GM21619 (cell line): ENCODE results near the gene TMEM233.

Source experiments
- ATAC-seq: cut with Tn5 transposase; IDR thresholded peaks from one replicate; pipeline ENCODE4 v1.9.1; 2021; ENCODE audit not compliant: unreplicated experiment

The TMEM233 gene

DNA sequence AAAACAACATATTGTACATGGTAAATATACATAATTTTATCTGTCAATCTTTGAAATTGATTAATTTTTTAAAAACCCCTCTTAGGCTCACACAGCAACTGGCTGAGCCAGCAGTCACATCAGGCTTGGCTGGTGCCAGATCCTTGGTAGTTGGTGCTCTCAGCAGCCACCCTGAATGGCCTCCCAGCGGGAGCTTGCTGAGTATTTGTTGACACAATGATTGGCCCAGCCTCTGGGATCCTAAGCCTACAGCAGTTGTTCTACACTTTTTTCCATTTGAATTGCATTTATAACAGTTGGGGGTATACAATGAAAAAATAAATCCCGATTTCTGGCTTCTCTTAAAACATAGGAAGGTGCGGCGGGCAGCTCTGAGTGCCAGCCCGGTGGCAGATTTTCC lies 85.5 kb downstream of the TMEM233 start:
- ATAC-seq, result no peak

- ATAC-seq, result no peak
Observed at GRCh38 chr12:119679490-119679889, 85.9 kb downstream of the TMEM233 start.

- ATAC-seq, result no peak
Observed at GRCh38 chr12:119681111-119681510, 87.5 kb downstream of the TMEM233 start.

DNA sequence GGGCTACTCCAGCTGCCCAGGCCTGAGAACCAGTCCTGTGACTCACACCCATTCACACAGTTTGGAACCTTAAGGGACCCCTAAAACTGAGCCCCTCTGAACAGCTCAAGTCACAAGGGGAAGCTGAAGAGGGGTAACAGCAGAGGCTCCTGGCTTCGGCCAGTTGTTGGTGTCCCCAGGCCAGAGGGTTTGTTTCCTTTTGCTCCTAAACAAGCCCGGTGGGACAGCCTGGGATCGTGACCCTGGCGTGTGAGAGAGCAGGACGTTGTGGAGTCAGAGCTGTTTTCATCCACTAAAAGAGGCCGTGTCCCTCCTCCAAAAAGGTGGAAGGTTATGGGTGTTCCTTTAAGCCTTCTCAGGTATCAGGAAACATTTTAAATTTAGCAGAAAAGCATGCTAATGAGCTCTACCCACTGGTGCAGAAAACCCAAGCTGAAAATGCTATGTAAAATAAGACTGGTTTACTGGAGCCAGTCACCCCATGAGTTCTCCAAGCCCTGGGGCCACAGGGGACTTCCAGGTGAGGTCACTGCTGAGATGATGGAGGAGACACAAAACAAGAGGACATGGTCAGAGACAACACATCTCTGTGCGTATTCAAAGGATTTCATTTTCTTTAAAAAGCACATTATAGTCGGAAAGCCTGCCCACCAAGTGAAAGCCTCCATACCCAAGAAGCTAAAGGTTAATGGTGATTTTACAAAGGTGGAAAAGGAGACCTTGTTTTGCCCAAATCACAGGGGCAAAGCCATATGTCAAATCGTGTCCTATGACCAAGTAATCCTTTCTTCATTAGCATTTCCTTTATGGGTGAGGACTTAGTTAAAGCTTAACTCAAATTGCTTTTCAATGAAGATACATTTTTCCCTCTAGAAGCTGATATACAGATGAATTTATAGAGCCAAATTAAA lies 88.4 kb downstream of the TMEM233 start:
- ATAC-seq, result peak; percentile 82

DNA sequence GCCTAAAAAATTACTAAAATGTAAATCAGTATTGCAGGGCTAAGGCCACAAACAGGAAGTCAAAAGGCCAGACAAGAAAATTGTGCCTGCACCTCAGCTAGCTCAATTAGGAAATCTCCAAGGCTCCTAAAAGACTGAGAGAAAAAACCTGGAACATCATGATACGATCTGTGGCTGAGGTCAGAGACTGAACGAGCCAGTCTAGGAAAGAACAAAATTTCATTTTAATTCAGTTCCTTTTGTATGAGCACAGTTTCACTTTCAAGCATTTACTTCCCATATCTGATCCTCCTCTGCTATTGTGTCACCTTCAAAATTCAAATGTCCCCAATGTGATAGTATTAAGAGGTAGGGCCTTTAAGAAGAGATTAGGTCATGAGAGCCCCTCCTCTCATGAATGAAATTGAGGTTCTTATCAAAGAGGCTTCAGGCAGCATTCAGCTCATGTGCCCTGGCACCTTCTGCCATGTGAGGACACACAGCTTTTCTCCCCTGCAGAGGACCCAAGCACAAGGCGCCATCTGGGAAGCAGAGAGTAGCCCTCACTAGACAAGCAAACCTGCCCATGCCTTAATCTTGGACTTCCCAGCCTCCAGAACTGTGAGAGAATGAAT lies 89.2 kb downstream of the TMEM233 start:
- peak; percentile 41 for ATAC-seq

GRCh38 chr12:119683413-119683812 lies 89.8 kb downstream of the TMEM233 start:
- no peak for ATAC-seq

DNA sequence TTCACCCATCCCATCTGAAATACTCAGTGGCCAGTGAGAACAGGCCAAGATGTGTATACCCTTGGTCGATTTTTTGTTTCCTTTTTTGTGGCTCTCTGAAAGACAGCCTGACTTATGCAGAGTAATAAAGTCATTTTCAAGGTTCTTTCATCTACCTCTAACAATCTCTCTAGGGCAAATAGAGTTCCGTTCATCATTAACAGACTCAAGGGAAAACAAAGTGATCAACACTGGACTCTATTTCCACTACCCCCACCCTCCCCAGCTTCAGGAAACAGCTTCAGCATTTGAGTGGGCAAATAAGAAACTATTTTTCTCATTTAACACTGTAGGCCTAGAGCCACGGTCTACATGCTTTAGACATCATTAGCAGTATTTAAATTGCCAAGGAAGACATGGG lies 90.2 kb downstream of the TMEM233 start:
- no peak for ATAC-seq

- ATAC-seq, result no peak
Observed at GRCh38 chr12:119684711-119685369, 91.3 kb downstream of the TMEM233 start.

- no peak for ATAC-seq
Observed at GRCh38 chr12:119685375-119685774, 91.8 kb downstream of the TMEM233 start.

GRCh38 chr12:119686355-119686754 lies 92.8 kb downstream of the TMEM233 start:
- ATAC-seq, result no peak

- no peak for ATAC-seq
Observed at GRCh38 chr12:119686776-119687175, 93.2 kb downstream of the TMEM233 start.

DNA sequence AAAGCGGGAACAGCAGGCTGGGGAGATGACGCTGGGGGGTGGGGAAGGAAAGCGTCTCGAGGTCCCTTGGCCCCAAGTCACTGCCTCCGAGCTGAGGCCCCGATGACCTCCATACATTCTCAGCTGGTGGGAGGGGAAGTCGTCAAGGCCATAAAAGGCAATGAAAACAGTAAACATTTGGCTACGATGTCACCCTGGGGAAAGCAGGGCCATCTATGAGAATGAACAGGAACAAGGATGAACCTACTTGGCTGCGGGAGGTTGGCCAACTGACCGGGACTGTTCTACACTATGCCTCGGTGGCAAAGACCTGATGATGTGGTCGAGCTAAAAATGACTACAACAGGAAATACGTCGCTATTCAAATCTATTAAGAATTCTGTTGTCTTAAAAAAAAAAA lies 93.8 kb downstream of the TMEM233 start:
- no peak for ATAC-seq

DNA sequence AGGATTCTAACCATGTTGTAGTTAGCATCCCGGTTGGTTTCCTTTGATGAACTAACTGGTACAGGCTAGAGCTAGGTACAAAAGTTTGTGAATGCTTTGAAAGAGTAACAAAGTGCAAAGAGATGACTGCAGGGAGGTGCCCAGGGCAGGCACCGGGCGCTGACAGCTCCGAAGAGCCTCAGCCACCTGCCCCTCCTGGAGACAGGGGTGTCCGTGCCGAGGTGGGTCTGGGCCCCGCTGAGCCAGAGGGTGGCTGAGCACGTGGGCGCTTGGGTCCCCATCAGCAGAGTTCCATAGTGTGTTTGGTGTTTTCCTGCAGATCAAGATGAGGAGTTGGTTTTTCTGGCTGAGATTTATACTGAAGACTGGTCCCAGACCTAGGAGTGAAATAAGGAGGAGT lies 94.3 kb downstream of the TMEM233 start:
- ATAC-seq, result no peak

- no peak for ATAC-seq
Observed at GRCh38 chr12:119689935-119690500, 96.4 kb downstream of the TMEM233 start.

DNA sequence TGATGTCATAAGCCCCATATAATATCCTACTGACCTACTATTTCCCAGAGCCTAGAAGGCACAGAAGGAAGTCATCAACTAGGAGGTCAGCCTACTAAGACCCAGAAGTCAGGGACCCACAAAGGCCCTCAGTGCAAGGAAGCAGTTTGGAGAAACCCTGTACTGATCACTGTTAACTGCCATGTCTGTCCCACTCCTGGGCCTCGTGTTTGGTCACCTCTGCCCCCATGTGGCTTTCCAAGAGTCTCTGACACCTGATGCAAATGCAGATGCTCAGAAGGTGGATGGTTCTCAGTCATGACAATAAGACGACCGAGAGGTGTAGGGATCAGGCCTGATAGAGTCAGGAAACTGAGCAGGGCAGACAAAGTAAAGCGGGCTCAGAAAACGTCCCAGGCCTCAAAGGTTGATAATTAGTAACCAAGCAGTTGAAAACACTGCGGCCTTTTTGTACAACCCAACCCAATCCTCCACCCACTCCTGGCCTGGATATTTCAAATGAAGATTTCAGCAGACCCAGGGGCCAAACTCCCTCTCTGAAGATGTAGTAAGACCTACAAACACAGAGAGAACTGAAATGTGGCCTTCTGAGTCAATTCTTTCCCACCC lies 97.7 kb downstream of the TMEM233 start:
- no peak for ATAC-seq

- ATAC-seq, result no peak
Observed at GRCh38 chr12:119692410-119692809, 98.8 kb downstream of the TMEM233 start.
